SK-N-SH (cell line): ENCODE results near the gene IGF2BP2. TPM values are rescaled to one million over a fixed set of nuclear protein-coding genes. Genes with fewer than 3 reads are reported as not detected.

Source experiments
- CTCF ChIA-PET: fragments of 300-600, 350-600 bp; formaldehyde crosslinking; extraction: SDS; loops from one replicate; lab custom pipeline; 2021; lab: Yijun Ruan, JAX
- POLR2A ChIA-PET: fragments of 350-600 bp; sonication (Branson Sonifier 250); formaldehyde crosslinking; extraction: SDS; loops from one replicate; lab custom pipeline; 2020; ENCODE audit warnings: antibody characterized with exemption, inconsistent platforms; lab: Yijun Ruan, JAX
- DNase-seq: peaks from one replicate; pipeline ENCODE4 v3.0.0; 2012
- H2AFZ ChIP-seq: fragments of 200-600 bp; sonication (generic); 2 replicates; pipeline ENCODE4 v1.8.1; 2016; ENCODE audit warnings: antibody characterized with exemption, mild to moderate bottlenecking, low read depth
- H3F3A ChIP-seq: fragments of 200-600 bp; sonication (generic); replicated peaks from 2 replicates; pipeline ENCODE3; 2016; ENCODE audit warnings: antibody characterized with exemption, mild to moderate bottlenecking; ENCODE audit not compliant: insufficient read depth
- H3K27ac ChIP-seq, 2 experiments: fragments of 200-500 bp in 1 of 2; fragments of 200-600 bp in 1 of 2; sonication (Bioruptor generic) in 1 of 2; sonication (generic), shearing (Covaris generic) in 1 of 2; 2 replicates each; pipeline versions ENCODE4 v1.5.1 to v1.6.1; 2014 to 2016; ENCODE audit warnings: low read depth in 2 of 2, inconsistent platforms in 1 of 2, low read length in 1 of 2, mild to moderate bottlenecking in 1 of 2, mixed read lengths in 1 of 2
- H3K27me3 ChIP-seq: fragments of 200-600 bp; sonication (generic), shearing (Covaris generic); 2 replicates; pipeline ENCODE4 v1.6.1; 2016; ENCODE audit warnings: mixed run types; ENCODE audit not compliant: insufficient read depth
- H3K36me3 ChIP-seq, 2 experiments: fragments of 200-500 bp in 1 of 2; fragments of 200-600 bp in 1 of 2; sonication (Bioruptor generic) in 1 of 2; sonication (generic) in 1 of 2; replicated peaks in 1 of 2; 2 replicates each; pipeline versions ENCODE3 to v1.5.1; 2014 to 2016; ENCODE audit warnings: low read length in 1 of 2, mild to moderate bottlenecking in 1 of 2; ENCODE audit not compliant: insufficient read depth in 2 of 2, control insufficient read depth in 1 of 2
- H3K4me1 ChIP-seq, 2 experiments: fragments of 200-500 bp in 1 of 2; fragments of 200-600 bp in 1 of 2; sonication (Bioruptor generic) in 1 of 2; sonication (generic), shearing (Covaris generic) in 1 of 2; 2 replicates each; pipeline versions ENCODE4 v1.5.1 to v1.6.1; 2014 to 2016; ENCODE audit warnings: low read depth in 1 of 2, low read length in 1 of 2, mixed run types in 1 of 2; ENCODE audit not compliant: insufficient read depth in 2 of 2, control insufficient read depth in 1 of 2
- H3K4me2 ChIP-seq: fragments of 200-600 bp; sonication (generic), shearing (Covaris generic); 2 replicates; pipeline ENCODE4 v1.6.1; 2017; ENCODE audit warnings: mixed run types
- H3K4me3 ChIP-seq, 2 experiments: fragments of 200-500 bp in 1 of 2; fragments of 200-600 bp in 1 of 2; sonication (Bioruptor generic) in 1 of 2; sonication (generic), shearing (Covaris generic) in 1 of 2; 2 replicates each; pipeline versions ENCODE4 v1.5.1 to v1.8.1; 2014 to 2016; ENCODE audit warnings: low read depth in 2 of 2, inconsistent platforms in 1 of 2, low read length in 1 of 2, mild to moderate bottlenecking in 1 of 2, mixed read lengths in 1 of 2, moderate library complexity in 1 of 2
- H3K79me2 ChIP-seq: fragments of 200-600 bp; sonication (generic); 2 replicates; pipeline ENCODE4 v1.8.1; 2017; ENCODE audit warnings: mild to moderate bottlenecking; ENCODE audit not compliant: insufficient read depth
- H3K9ac ChIP-seq: fragments of 200-600 bp; sonication (generic); 2 replicates; pipeline ENCODE4 v1.6.1; 2017; ENCODE audit warnings: mixed run types
- H3K9me2 ChIP-seq: fragments of 200-600 bp; sonication (generic); 2 replicates; pipeline ENCODE4 v1.6.1; 2017; ENCODE audit warnings: mixed run types
- H3K9me3 ChIP-seq: fragments of 200-600 bp; sonication (generic); 2 replicates; pipeline ENCODE4 v1.6.1; 2017; ENCODE audit warnings: mixed run types, mild to moderate bottlenecking, moderate library complexity
- H4K20me1 ChIP-seq: fragments of 200-600 bp; sonication (generic); 2 replicates; pipeline ENCODE4 v1.6.1; 2017; ENCODE audit warnings: mild to moderate bottlenecking, mixed run types; ENCODE audit not compliant: insufficient read depth
- CHD2 ChIP-seq: fragments of 150-350 bp; IDR thresholded peaks from 2 replicates; pipeline ENCODE4 v1.6.1; 2018; ENCODE audit warnings: low read length; ENCODE audit not compliant: partially characterized antibody
- ELF1 ChIP-seq: IDR thresholded peaks from 2 replicates; pipeline ENCODE4 v1.4.0; 2012
- FOSL2 ChIP-seq: IDR thresholded peaks from 2 replicates; pipeline ENCODE4 v1.4.0; 2012; ENCODE audit warnings: low read depth, mild to moderate bottlenecking, moderate library complexity, borderline replicate concordance
- GABPA ChIP-seq: IDR thresholded peaks from 2 replicates; pipeline ENCODE4 v1.4.0; 2012; ENCODE audit warnings: low read depth, mild to moderate bottlenecking
- GATA2 ChIP-seq: sonication (generic); formaldehyde crosslinking; IDR thresholded peaks from 2 replicates; pipeline ENCODE4 v1.5.0; 2020; ENCODE audit warnings: mild to moderate bottlenecking, missing genetic modification reagents
- NFIC ChIP-seq: IDR thresholded peaks from 2 replicates; pipeline ENCODE4 v1.4.0; 2012; ENCODE audit warnings: borderline replicate concordance
- POLR2AphosphoS5 ChIP-seq: IDR thresholded peaks from 2 replicates; pipeline ENCODE4 v1.6.1; 2012; ENCODE audit warnings: low read depth, low read length
- RAD21 ChIP-seq: IDR thresholded peaks from 2 replicates; pipeline ENCODE4 v1.6.1; 2012; ENCODE audit warnings: mild to moderate bottlenecking, low read length
- RCOR1 ChIP-seq: fragments of 150-350 bp; IDR thresholded peaks from 2 replicates; pipeline ENCODE4 v1.6.1; 2017; ENCODE audit warnings: antibody characterized with exemption, low read length
- RFX5 ChIP-seq: IDR thresholded peaks from 2 replicates; pipeline ENCODE4 v1.6.1; 2012; ENCODE audit warnings: mild to moderate bottlenecking, improper control_type of control experiment, low read length
- RXRA ChIP-seq: IDR thresholded peaks from 2 replicates; pipeline ENCODE4 v1.4.0; 2012; ENCODE audit warnings: low read depth, mild to moderate bottlenecking, borderline replicate concordance
- USF2 ChIP-seq: fragments of 150-350 bp; IDR thresholded peaks from 2 replicates; pipeline ENCODE4 v1.6.1; 2017; ENCODE audit warnings: antibody characterized with exemption, low read length, low read depth, borderline replicate concordance
- WGBS: methylation state at CpG from one replicate; pipeline ENCODE4 v1.1.6; 2017; ENCODE audit warnings: low lambda C conversion rate; 5-methylcytosine and 5-hydroxymethylcytosine counted together
- polyA plus RNA-seq, 3 experiments: library from polyadenylated mRNA; depleted of rRNA; stranded (reverse); fragments of >200 nt; gene quantifications; 2 replicates each; pipeline ENCODE4 v1.2.3, GENCODE V29; 2012
- TF ChIP-seq, protein P1 (sequence below): IDR thresholded peaks from 2 replicates; pipeline ENCODE4 v1.4.0; 2012; ENCODE audit warnings: low read depth, borderline replicate concordance
- TF ChIP-seq, protein P2 (sequence below): IDR thresholded peaks from 2 replicates; pipeline ENCODE4 v1.4.0; 2012; ENCODE audit warnings: low read depth, borderline replicate concordance

Gene IGF2BP2
- polyA plus RNA-seq, 1 of the 3 experiments (the other 2 are of a cell fraction), result 5.4 TPM

- TF ChIP-seq FOSL2, result peak; percentile 87
- TF ChIP-seq, protein P1, sequence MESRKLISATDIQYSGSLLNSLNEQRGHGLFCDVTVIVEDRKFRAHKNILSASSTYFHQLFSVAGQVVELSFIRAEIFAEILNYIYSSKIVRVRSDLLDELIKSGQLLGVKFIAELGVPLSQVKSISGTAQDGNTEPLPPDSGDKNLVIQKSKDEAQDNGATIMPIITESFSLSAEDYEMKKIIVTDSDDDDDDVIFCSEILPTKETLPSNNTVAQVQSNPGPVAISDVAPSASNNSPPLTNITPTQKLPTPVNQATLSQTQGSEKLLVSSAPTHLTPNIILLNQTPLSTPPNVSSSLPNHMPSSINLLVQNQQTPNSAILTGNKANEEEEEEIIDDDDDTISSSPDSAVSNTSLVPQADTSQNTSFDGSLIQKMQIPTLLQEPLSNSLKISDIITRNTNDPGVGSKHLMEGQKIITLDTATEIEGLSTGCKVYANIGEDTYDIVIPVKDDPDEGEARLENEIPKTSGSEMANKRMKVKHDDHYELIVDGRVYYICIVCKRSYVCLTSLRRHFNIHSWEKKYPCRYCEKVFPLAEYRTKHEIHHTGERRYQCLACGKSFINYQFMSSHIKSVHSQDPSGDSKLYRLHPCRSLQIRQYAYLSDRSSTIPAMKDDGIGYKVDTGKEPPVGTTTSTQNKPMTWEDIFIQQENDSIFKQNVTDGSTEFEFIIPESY, result peak; percentile 54; the same call in 1 of the 2 replicates
- no peak for TF ChIP-seq GABPA
- no peak for TF ChIP-seq RAD21
- no peak for TF ChIP-seq ELF1
- TF ChIP-seq, protein P2, sequence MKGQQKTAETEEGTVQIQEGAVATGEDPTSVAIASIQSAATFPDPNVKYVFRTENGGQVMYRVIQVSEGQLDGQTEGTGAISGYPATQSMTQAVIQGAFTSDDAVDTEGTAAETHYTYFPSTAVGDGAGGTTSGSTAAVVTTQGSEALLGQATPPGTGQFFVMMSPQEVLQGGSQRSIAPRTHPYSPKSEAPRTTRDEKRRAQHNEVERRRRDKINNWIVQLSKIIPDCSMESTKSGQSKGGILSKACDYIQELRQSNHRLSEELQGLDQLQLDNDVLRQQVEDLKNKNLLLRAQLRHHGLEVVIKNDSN, result no peak
- no peak for TF ChIP-seq GATA2 (CRISPR knock-in tag)
- TF ChIP-seq CHD2, result no peak
- TF ChIP-seq RXRA, result peak; percentile 71; the same call in 1 of the 2 replicates
- TF ChIP-seq NFIC, result peak; percentile 79
- no peak for TF ChIP-seq USF2
- peak; percentile 50; the same call in 1 of the 2 replicates for TF ChIP-seq POLR2AphosphoS5
- no peak for TF ChIP-seq RCOR1
- TF ChIP-seq, all 33 proteins: peak for 13
These were observed 166.3 kb downstream of the IGF2BP2 start (continued) for GRCh38 chr3:185658504-185658912.

DNA sequence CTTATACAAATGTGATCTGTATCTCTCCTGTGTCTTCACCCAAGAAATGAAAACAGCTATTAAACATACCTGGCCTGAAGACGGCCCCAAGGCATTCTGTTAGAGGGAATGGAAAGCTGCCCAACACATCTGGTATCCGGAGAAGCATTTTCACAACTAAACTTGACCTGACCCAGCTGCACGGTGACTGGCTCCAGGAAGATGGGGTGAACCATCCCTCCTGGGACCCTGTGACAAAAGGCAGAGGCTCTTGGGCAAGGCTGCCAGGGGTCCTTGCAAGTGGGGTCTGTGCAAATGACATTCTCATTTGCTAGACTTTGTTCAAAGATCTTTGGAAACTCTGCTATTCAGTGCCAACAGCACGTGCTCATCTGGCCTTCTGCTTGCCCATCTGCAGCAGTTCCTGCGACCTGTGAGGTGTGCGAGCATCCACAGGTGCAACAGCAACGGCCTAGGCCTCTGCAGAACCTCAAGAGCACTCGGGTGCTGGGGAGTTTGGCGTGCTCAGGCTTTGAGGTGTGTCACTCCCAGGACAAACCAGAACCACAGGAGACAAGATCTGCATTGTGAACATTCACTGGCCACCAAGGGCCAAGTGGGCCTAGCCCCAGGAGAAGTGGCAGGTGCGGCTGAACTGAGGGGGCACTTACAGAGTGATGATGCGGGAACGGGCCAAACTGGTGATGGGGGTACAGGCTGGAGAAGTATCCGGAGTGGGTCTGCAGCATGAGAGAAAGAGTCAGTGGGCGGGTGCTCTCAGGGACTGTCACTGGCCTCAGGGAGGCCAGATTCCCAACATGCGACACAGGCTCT lies 166.9 kb downstream of the IGF2BP2 start:
- no peak overlapping the region for H2AFZ ChIP-seq
- H3K9me2 ChIP-seq, result no peaks in the 10 kb centered on the region
- no peaks in the 10 kb centered on the region for H3K9me3 ChIP-seq
- peaks cover 18% of the 10 kb centered on the region for H4K20me1 ChIP-seq
- peaks cover 3 to 52% of the 10 kb centered on the region in 2 experiments; a peak in 3 of 4 replicates for H3K4me1 ChIP-seq
- no peak for TF ChIP-seq RFX5
- H3K4me2 ChIP-seq, result peak overlapping the region; percentile 47; the same call in 1 of the 2 replicates
- WGBS, result 82% methylated on average over 9 of the region's 15 CpGs
- no peak for DNase-seq
- no peaks in the 10 kb centered on the region for H3K27me3 ChIP-seq
- peaks cover 17 to 35% of the 10 kb centered on the region in 2 experiments for H3K36me3 ChIP-seq
- H3K4me3 ChIP-seq, result no peak overlapping the region
- peak overlapping the region in 1 of 2 experiments; percentile 95; a peak in 2 of 4 replicates for H3K27ac ChIP-seq
- ChIA-PET CTCF (interaction anchor here (0.6 to 6.7 kb wide), 7 partner anchors 14 to 286 kb away, joined by 3 to 194 read pairs (median 31); no protein-coding TSS in a partner anchor), POLR2A (no interaction called here)
- peaks cover 67% of the 10 kb centered on the region for H3F3A ChIP-seq
- peaks cover 17% of the 10 kb centered on the region; the same call in 1 of the 2 replicates for H3K79me2 ChIP-seq
- peak overlapping the region; percentile 32; the same call in 1 of the 2 replicates for H3K9ac ChIP-seq
